HEK293 (cell line): Measurements from ENCODE around the gene TIMM17B.

Source experiments
- CTCF ChIA-PET: fragments of 350-600 bp; formaldehyde crosslinking; extraction: SDS; loops from one replicate; lab custom pipeline; 2021; ENCODE audit warnings: antibody characterized with exemption; lab: Yijun Ruan, JAX
- POLR2A ChIA-PET: fragments of 300-600 bp; formaldehyde crosslinking; extraction: SDS; loops from one replicate; lab custom pipeline; 2020; ENCODE audit warnings: antibody characterized with exemption, inconsistent platforms; lab: Yijun Ruan, JAX
- H3K27ac ChIP-seq: fragments of 200-500 bp; sonication (Bioruptor generic); 2 replicates; pipeline ENCODE4 v1.5.1; 2014; ENCODE audit warnings: low read depth, low read length, control low read depth, inconsistent platforms; ENCODE audit errors: extremely low read depth
- H3K36me3 ChIP-seq, 2 experiments: fragments of 200-500 bp in 1 of 2; sonication (Bioruptor generic) in 1 of 2; 1 replicate in 1 of 2; 2 replicates in 1 of 2; pipeline ENCODE4 v1.5.1; 2014 to 2017; ENCODE audit warnings: inconsistent platforms in 2 of 2, low read length in 2 of 2; ENCODE audit not compliant: control insufficient read depth in 2 of 2, insufficient read depth in 1 of 2
- H3K4me1 ChIP-seq: fragments of 200-500 bp; sonication (Bioruptor generic); 2 replicates; pipeline ENCODE4 v1.5.1; 2014; ENCODE audit warnings: mild to moderate bottlenecking, low read length, inconsistent platforms; ENCODE audit not compliant: control insufficient read depth, insufficient read depth
- H3K4me3 ChIP-seq: 2 replicates; pipeline ENCODE4 v1.5.1; 2011; ENCODE audit warnings: low read depth, mild to moderate bottlenecking, control low read depth, low read length, moderate library complexity
- H3K9me3 ChIP-seq: fragments of 200-500 bp; sonication (Bioruptor generic); 2 replicates; pipeline ENCODE4 v1.5.1; 2014; ENCODE audit warnings: low read depth, low read length, inconsistent platforms; ENCODE audit not compliant: control insufficient read depth, insufficient read depth
- FEZF1 ChIP-seq: fragments of 450-650 bp; formaldehyde crosslinking; IDR thresholded peaks from 2 replicates; pipeline ENCODE4 v1.5.1; 2016; ENCODE audit warnings: missing biosample characterization, missing genetic modification characterization
- GLI2 ChIP-seq: fragments of 450-650 bp; formaldehyde crosslinking; IDR thresholded peaks from 2 replicates; pipeline ENCODE4; 2017; ENCODE audit warnings: missing biosample characterization, missing genetic modification characterization, low read depth, borderline replicate concordance
- GLIS2 ChIP-seq: fragments of 450-650 bp; formaldehyde crosslinking; IDR thresholded peaks from 2 replicates; pipeline ENCODE4 v1.5.1; 2016; ENCODE audit warnings: missing biosample characterization, missing genetic modification characterization
- KLF10 ChIP-seq: fragments of 450-650 bp; IDR thresholded peaks from 2 replicates; pipeline ENCODE4 v1.5.1; 2018; ENCODE audit warnings: missing biosample characterization, mild to moderate bottlenecking, missing genetic modification characterization
- KLF16 ChIP-seq: fragments of 450-650 bp; formaldehyde crosslinking; IDR thresholded peaks from 2 replicates; pipeline ENCODE4 v1.5.1; 2017; ENCODE audit warnings: missing biosample characterization, missing genetic modification characterization
- KLF7 ChIP-seq: fragments of 450-650 bp; formaldehyde crosslinking; IDR thresholded peaks from 2 replicates; pipeline ENCODE4 v1.5.1; 2016; ENCODE audit warnings: missing biosample characterization, missing genetic modification characterization, borderline replicate concordance
- ZBTB17 ChIP-seq: fragments of 450-650 bp; formaldehyde crosslinking; IDR thresholded peaks from 2 replicates; pipeline ENCODE4 v1.5.1; 2016; ENCODE audit warnings: missing biosample characterization, missing genetic modification characterization
- ZBTB8A ChIP-seq: fragments of 450-650 bp; formaldehyde crosslinking; IDR thresholded peaks from 2 replicates; pipeline ENCODE4 v1.5.1; 2016; ENCODE audit warnings: missing biosample characterization, missing genetic modification characterization
- ZEB2 ChIP-seq: fragments of 450-650 bp; formaldehyde crosslinking; IDR thresholded peaks from 2 replicates; pipeline ENCODE4 v1.5.1; 2016; ENCODE audit warnings: missing biosample characterization, missing genetic modification characterization
- ZNF10 ChIP-seq: fragments of 450-650 bp; formaldehyde crosslinking; IDR thresholded peaks from 2 replicates; pipeline ENCODE4 v1.5.1; 2017; ENCODE audit warnings: missing biosample characterization, missing genetic modification characterization
- ZNF112 ChIP-seq: fragments of 450-650 bp; formaldehyde crosslinking; IDR thresholded peaks from 2 replicates; pipeline ENCODE4 v1.5.0; 2017; ENCODE audit warnings: missing biosample characterization, missing genetic modification characterization
- ZNF155 ChIP-seq: fragments of 450-650 bp; formaldehyde crosslinking; IDR thresholded peaks from 2 replicates; pipeline ENCODE4 v1.5.1; 2016; ENCODE audit warnings: missing biosample characterization, missing genetic modification characterization
- ZNF16 ChIP-seq: fragments of 450-650 bp; formaldehyde crosslinking; IDR thresholded peaks from 2 replicates; pipeline ENCODE4 v1.5.1; 2016; ENCODE audit warnings: low read depth, missing biosample characterization, missing genetic modification characterization
- ZNF23 ChIP-seq: fragments of 450-650 bp; formaldehyde crosslinking; IDR thresholded peaks from 2 replicates; pipeline ENCODE4 v1.5.1; 2016; ENCODE audit warnings: missing biosample characterization, missing genetic modification characterization, borderline replicate concordance
- ZNF266 ChIP-seq: fragments of 450-650 bp; formaldehyde crosslinking; IDR thresholded peaks from 2 replicates; pipeline ENCODE4 v1.5.1; 2016; ENCODE audit warnings: missing biosample characterization, missing genetic modification characterization, low read depth
- ZNF354C ChIP-seq: fragments of 450-650 bp; formaldehyde crosslinking; IDR thresholded peaks from 2 replicates; pipeline ENCODE4 v1.5.1; 2016; ENCODE audit warnings: missing biosample characterization, missing genetic modification characterization, low read depth, borderline replicate concordance
- ZNF416 ChIP-seq: fragments of 450-650 bp; formaldehyde crosslinking; IDR thresholded peaks from 2 replicates; pipeline ENCODE4 v1.5.1; 2016; ENCODE audit warnings: missing biosample characterization, missing genetic modification characterization
- ZNF433 ChIP-seq: fragments of 450-650 bp; formaldehyde crosslinking; IDR thresholded peaks from 2 replicates; pipeline ENCODE4 v1.5.1; 2016; ENCODE audit warnings: missing biosample characterization, missing genetic modification characterization, low read depth
- ZNF529 ChIP-seq: fragments of 450-650 bp; formaldehyde crosslinking; IDR thresholded peaks from 2 replicates; pipeline ENCODE4 v1.5.1; 2017; ENCODE audit warnings: missing genetic modification characterization, missing biosample characterization; ENCODE audit not compliant: insufficient replicate concordance
- ZNF555 ChIP-seq: fragments of 450-650 bp; formaldehyde crosslinking; conservative IDR thresholded peaks from 2 replicates; pipeline ENCODE4 v1.5.1; 2017; ENCODE audit warnings: missing biosample characterization, mild to moderate bottlenecking, missing genetic modification characterization, inconsistent platforms
- ZNF560 ChIP-seq: fragments of 450-650 bp; formaldehyde crosslinking; IDR thresholded peaks from 2 replicates; pipeline ENCODE4 v1.5.1; 2017; ENCODE audit warnings: missing biosample characterization, missing genetic modification characterization, borderline replicate concordance
- ZNF571 ChIP-seq: fragments of 450-650 bp; formaldehyde crosslinking; IDR thresholded peaks from 2 replicates; pipeline ENCODE4 v1.5.0; 2017; ENCODE audit warnings: missing biosample characterization, missing genetic modification characterization
- ZNF585B ChIP-seq: fragments of 450-650 bp; formaldehyde crosslinking; IDR thresholded peaks from 2 replicates; pipeline ENCODE4 v1.5.1; 2016; ENCODE audit warnings: missing biosample characterization, missing genetic modification characterization
- ZNF596 ChIP-seq: fragments of 450-650 bp; IDR thresholded peaks from 2 replicates; pipeline ENCODE4 v1.5.0; 2018; ENCODE audit warnings: missing biosample characterization, mild to moderate bottlenecking, missing genetic modification characterization, moderate library complexity
- ZNF610 ChIP-seq: fragments of 450-650 bp; formaldehyde crosslinking; IDR thresholded peaks from 2 replicates; pipeline ENCODE4 v1.5.1; 2016; ENCODE audit warnings: missing biosample characterization, missing genetic modification characterization, borderline replicate concordance
- ZNF76 ChIP-seq: fragments of 450-650 bp; formaldehyde crosslinking; IDR thresholded peaks from 2 replicates; pipeline ENCODE4; 2016; ENCODE audit warnings: low read depth, missing biosample characterization, missing genetic modification characterization, borderline replicate concordance
- ZNF777 ChIP-seq: fragments of 450-650 bp; formaldehyde crosslinking; IDR thresholded peaks from 2 replicates; pipeline ENCODE4 v1.5.1; 2017; ENCODE audit warnings: missing biosample characterization, missing genetic modification characterization, borderline replicate concordance
- ZNF791 ChIP-seq: fragments of 450-650 bp; formaldehyde crosslinking; IDR thresholded peaks from 2 replicates; pipeline ENCODE4 v1.5.1; 2016; ENCODE audit warnings: missing biosample characterization, missing genetic modification characterization
- TF ChIP-seq, protein P1 (sequence below): IDR thresholded peaks from 2 replicates; pipeline ENCODE4 v1.6.1; 2011; ENCODE audit warnings: mild to moderate bottlenecking, low read depth, low read length, borderline replicate concordance
- TF ChIP-seq, protein P2 (sequence below): fragments of 450-650 bp; formaldehyde crosslinking; IDR thresholded peaks from 2 replicates; pipeline ENCODE4 v1.5.1; 2017; ENCODE audit warnings: missing biosample characterization, mild to moderate bottlenecking, missing genetic modification characterization, moderate library complexity
- TF ChIP-seq, protein P3 (sequence below): fragments of 450-650 bp; formaldehyde crosslinking; IDR thresholded peaks from 2 replicates; pipeline ENCODE4 v1.5.1; 2016; ENCODE audit warnings: missing biosample characterization, missing genetic modification characterization

Gene TIMM17B

DNA sequence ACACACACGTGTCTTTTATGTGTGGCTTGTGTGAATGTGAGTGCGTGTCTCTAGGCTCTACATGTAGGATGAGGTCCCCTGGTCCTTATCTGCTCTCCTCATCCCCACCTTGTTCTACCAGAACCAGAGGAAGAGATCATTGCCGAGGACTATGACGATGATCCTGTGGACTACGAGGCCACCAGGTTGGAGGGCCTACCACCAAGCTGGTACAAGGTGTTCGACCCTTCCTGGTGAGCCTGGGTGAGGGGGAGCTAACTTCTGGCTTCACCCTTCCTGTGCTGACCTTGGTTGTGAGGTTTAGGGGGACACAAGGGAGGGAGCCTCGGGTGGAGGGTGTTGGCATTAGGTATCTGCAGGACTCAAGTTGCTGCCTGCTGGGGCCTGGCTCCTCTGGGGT, 3.5 kb upstream of the TIMM17B start (continued):
- TF ChIP-seq ZNF266 (tag by site-specific recombination) (no peak), ZNF416 (tag by site-specific recombination) (no peak), ZNF596 (tag by site-specific recombination) (no peak), ZNF354C (no peak), ZNF791 (tag by site-specific recombination) (no peak), ZNF16 (tag by site-specific recombination) (no peak), GLIS2 (no peak), ZNF555 (no peak), FEZF1 (no peak), ZNF23 (tag by site-specific recombination) (no peak)

GRCh38 chrX:48899078-48899410, 1.5 kb upstream of the TIMM17B start:
- Histone ChIP-seq H3K9me3 (no peaks in the 10 kb centered on the region), H3K4me3 (no peak overlapping the region), H3K4me1 (no peaks in the 10 kb centered on the region), H3K36me3 (peaks cover 24 to 59% of the 10 kb centered on the region in 2 experiments), H3K27ac (no peak overlapping the region)
- POLR2A ChIA-PET, result interaction anchor here (2.2 to 3.2 kb wide), 3 partner anchors 12 to 97 kb away, joined by 11 to 21 read pairs (median 11); partner anchors contain the start of genes HDAC6 and SLC35A2
- CTCF ChIA-PET, result no interaction called here
- no peak for TF ChIP-seq KLF7 (tag by site-specific recombination)
- no peak for TF ChIP-seq ZNF571 (tag by site-specific recombination)
- TF ChIP-seq GLI2 (tag by site-specific recombination), result no peak
- TF ChIP-seq ZNF777, result no peak
- no peak for TF ChIP-seq ZNF560
- TF ChIP-seq, protein P1, sequence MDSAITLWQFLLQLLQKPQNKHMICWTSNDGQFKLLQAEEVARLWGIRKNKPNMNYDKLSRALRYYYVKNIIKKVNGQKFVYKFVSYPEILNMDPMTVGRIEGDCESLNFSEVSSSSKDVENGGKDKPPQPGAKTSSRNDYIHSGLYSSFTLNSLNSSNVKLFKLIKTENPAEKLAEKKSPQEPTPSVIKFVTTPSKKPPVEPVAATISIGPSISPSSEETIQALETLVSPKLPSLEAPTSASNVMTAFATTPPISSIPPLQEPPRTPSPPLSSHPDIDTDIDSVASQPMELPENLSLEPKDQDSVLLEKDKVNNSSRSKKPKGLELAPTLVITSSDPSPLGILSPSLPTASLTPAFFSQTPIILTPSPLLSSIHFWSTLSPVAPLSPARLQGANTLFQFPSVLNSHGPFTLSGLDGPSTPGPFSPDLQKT, result no peak
- TF ChIP-seq KLF10 (tag by site-specific recombination), result no peak
- TF ChIP-seq ZNF585B (tag by site-specific recombination), result no peak
- no peak for TF ChIP-seq ZNF155 (tag by site-specific recombination)
- TF ChIP-seq ZNF529 (tag by site-specific recombination), result no peak
- TF ChIP-seq KLF16 (tag by site-specific recombination), result no peak
- no peak for TF ChIP-seq ZNF76 (tag by site-specific recombination)

DNA sequence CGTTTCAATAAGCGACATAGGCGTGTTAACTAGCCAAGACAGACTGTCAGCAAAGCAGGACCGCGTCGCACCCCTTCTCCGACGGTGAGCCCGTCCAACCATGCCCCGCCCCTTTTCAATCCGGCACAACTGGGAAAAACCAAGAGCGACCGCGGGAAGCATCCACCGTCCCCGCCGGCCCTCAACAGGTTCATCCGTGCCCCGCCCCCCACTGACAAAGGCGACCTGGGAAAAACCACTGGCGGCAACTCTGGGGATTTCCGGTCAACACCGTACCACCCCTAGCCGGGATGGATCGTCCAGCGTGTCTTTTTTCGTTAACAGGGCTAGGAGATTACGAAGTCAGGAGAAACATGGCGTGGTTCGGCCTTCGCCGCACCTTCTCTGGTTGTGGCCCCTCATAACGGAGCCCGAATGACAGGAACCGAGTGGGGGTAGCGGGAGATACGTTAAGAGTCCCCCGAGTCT, 377 bp downstream of the TIMM17B start:
- H3K4me3 ChIP-seq, result peak overlapping the region; percentile 79
- peak overlapping the region; percentile 91 for H3K27ac ChIP-seq
- ChIA-PET CTCF (interaction anchor here (1.3 to 1.6 kb wide), 3 partner anchors 10 to 61 kb away, joined by 3 to 4 read pairs (median 3); no protein-coding TSS in a partner anchor), POLR2A (interaction anchor here (0.6 to 3.2 kb wide), 21 partner anchors 9 to 221 kb away, joined by 3 to 21 read pairs (median 4); partner anchors contain the start of genes GRIPAP1, HDAC6, OTUD5 and PCSK1N)
- no peaks in the 10 kb centered on the region for H3K9me3 ChIP-seq
- H3K4me1 ChIP-seq, result no peaks in the 10 kb centered on the region
- H3K36me3 ChIP-seq, result peaks cover 24 to 55% of the 10 kb centered on the region in 2 experiments
- TF ChIP-seq ZEB2 (tag by site-specific recombination) (peak; percentile 29; the same call in 1 of the 2 replicates), ZNF433 (tag by site-specific recombination) (no peak), ZNF610 (tag by site-specific recombination) (peak; percentile 19; the same call in 1 of the 2 replicates), ZBTB8A (tag by site-specific recombination) (0 out of 2 replicates have a peak, but pooled peaks have one; percentile 3), ZNF10 (tag by site-specific recombination) (peak; percentile 61; the same call in 1 of the 2 replicates), ZBTB17 (tag by site-specific recombination) (peak; percentile 11; the same call in 1 of the 2 replicates), ZNF112 (tag by site-specific recombination) (no peak), KLF7 (tag by site-specific recombination) (peak; percentile 17; the same call in 1 of the 2 replicates)
- TF ChIP-seq, protein P2, sequence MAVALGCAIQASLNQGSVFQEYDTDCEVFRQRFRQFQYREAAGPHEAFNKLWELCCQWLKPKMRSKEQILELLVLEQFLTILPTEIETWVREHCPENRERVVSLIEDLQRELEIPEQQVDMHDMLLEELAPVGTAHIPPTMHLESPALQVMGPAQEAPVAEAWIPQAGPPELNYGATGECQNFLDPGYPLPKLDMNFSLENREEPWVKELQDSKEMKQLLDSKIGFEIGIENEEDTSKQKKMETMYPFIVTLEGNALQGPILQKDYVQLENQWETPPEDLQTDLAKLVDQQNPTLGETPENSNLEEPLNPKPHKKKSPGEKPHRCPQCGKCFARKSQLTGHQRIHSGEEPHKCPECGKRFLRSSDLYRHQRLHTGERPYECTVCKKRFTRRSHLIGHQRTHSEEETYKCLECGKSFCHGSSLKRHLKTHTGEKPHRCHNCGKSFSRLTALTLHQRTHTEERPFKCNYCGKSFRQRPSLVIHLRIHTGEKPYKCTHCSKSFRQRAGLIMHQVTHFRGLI (tag by site-specific recombination), result peak; percentile 42; the same call in 1 of the 2 replicates
- TF ChIP-seq, protein P3, sequence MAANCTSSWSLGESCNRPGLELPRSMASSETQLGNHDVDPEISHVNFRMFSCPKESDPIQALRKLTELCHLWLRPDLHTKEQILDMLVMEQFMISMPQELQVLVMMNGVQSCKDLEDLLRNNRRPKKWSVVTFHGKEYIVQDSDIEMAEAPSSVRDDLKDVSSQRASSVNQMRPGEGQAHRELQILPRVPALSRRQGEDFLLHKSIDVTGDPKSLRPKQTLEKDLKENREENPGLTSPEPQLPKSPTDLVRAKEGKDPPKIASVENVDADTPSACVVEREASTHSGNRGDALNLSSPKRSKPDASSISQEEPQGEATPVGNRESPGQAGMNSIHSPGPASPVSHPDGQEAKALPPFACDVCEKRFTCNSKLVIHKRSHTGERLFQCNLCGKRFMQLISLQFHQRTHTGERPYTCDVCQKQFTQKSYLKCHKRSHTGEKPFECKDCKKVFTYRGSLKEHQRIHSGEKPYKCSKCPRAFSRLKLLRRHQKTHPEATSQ (tag by site-specific recombination), result no peak
